8988T (cell line): ENCODE data around the gene OR52W1.

ENCODE experiments used
- DNase-seq: peaks from one replicate; pipeline ENCODE4 v3.0.0; 2011

The OR52W1 gene

GRCh38 chr11:6199174-6199810, at the start of gene OR52W1:
Gene OR52W1 (plus strand): TSS chr11:6199224. CDS start chr11:6199224, 0 bp downstream.
- no peak for DNase-seq

GRCh38 chr11:6151117-6151516, 47.9 kb upstream of the OR52W1 start:
- no peak for DNase-seq

- no peak for DNase-seq
Measured at GRCh38 chr11:6152126-6152525, 46.9 kb upstream of the OR52W1 start.

GRCh38 chr11:6156628-6157359, 42.2 kb upstream of the OR52W1 start:
- DNase-seq = no peak

GRCh38 chr11:6170226-6170625, 28.8 kb upstream of the OR52W1 start, which contains the start of gene OR52B2:
Gene OR52B2 (minus strand): TSS chr11:6170326. CDS start chr11:6170326, 0 bp downstream.
- no peak for DNase-seq

- DNase-seq = no peak
Measured at GRCh38 chr11:6175440-6175839, 23.6 kb upstream of the OR52W1 start.

- DNase-seq = no peak
Measured at GRCh38 chr11:6191742-6192141, 7.3 kb upstream of the OR52W1 start.

GRCh38 chr11:6194065-6194581, 4.9 kb upstream of the OR52W1 start:
- no peak for DNase-seq

GRCh38 chr11:6196396-6196795, 2.6 kb upstream of the OR52W1 start:
- no peak for DNase-seq

GRCh38 chr11:6197466-6198200, 1.4 kb upstream of the OR52W1 start:
- DNase-seq = no peak

GRCh38 chr11:6200975-6201374, 2.0 kb downstream of the OR52W1 start:
- DNase-seq = no peak

GRCh38 chr11:6201481-6201880, 2.5 kb downstream of the OR52W1 start:
- DNase-seq = no peak

- DNase-seq = no peak
Measured at GRCh38 chr11:6202041-6202440, 3.0 kb downstream of the OR52W1 start.

- DNase-seq = no peak
Measured at GRCh38 chr11:6203327-6203726, 4.3 kb downstream of the OR52W1 start.

- no peak for DNase-seq
Measured at GRCh38 chr11:6204706-6205105, 5.7 kb downstream of the OR52W1 start.

- no peak for DNase-seq
Measured at GRCh38 chr11:6205366-6205765, 6.3 kb downstream of the OR52W1 start, which contains the start of gene C11orf42. Gene C11orf42 (plus strand): TSS chr11:6205557. CDS start chr11:6205616, 59 bp downstream.

GRCh38 chr11:6206456-6207180, 7.6 kb downstream of the OR52W1 start:
- DNase-seq = no peak

- no peak for DNase-seq
Measured at GRCh38 chr11:6209801-6210200, 10.8 kb downstream of the OR52W1 start.

GRCh38 chr11:6210274-6210955, 11.4 kb downstream of the OR52W1 start:
- no peak for DNase-seq

GRCh38 chr11:6214530-6214929, 15.5 kb downstream of the OR52W1 start:
- no peak for DNase-seq

- DNase-seq = no peak
Measured at GRCh38 chr11:6216501-6216900, 17.5 kb downstream of the OR52W1 start.

GRCh38 chr11:6217722-6218121, 18.7 kb downstream of the OR52W1 start:
- no peak for DNase-seq
